ENCODE results near the gene CEP89.

DNA sequence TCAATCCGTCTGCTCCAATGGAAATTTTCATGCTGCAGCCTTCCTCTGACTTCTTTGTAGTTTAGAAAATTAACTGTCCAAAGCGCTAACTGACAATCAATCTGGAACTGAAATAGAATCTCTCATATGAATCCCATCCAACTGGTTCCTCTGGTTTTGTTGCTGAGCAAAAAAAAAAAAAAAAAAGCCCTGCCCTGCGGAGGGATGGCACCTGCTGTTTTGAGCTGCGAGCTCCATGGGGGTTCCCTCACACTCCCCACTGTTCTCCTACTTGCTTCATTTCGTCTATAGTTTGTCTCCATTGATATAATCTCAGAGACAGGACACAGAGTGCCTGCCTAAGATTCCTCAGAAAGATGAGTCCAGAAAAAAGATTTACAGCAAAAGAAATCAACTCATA, 33.7 kb upstream of the CEP89 start:
- TF ChIP-seq JAZF1 (CRISPR knock-in tag; IDR thresholded peaks at IDR 0.05), result no peak
- TF ChIP-seq, protein P1, sequence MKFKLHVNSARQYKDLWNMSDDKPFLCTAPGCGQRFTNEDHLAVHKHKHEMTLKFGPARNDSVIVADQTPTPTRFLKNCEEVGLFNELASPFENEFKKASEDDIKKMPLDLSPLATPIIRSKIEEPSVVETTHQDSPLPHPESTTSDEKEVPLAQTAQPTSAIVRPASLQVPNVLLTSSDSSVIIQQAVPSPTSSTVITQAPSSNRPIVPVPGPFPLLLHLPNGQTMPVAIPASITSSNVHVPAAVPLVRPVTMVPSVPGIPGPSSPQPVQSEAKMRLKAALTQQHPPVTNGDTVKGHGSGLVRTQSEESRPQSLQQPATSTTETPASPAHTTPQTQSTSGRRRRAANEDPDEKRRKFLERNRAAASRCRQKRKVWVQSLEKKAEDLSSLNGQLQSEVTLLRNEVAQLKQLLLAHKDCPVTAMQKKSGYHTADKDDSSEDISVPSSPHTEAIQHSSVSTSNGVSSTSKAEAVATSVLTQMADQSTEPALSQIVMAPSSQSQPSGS (CRISPR knock-in tag; IDR thresholded peaks at IDR 0.05; ENCODE audit: borderline replicate concordance, low read depth), result no peak
- TF ChIP-seq, protein P2, sequence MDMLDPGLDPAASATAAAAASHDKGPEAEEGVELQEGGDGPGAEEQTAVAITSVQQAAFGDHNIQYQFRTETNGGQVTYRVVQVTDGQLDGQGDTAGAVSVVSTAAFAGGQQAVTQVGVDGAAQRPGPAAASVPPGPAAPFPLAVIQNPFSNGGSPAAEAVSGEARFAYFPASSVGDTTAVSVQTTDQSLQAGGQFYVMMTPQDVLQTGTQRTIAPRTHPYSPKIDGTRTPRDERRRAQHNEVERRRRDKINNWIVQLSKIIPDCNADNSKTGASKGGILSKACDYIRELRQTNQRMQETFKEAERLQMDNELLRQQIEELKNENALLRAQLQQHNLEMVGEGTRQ (CRISPR knock-in tag; IDR thresholded peaks at IDR 0.05), result no peak
- no peak for TF ChIP-seq ZNF396 (CRISPR knock-in tag; IDR thresholded peaks at IDR 0.05; ENCODE audit: borderline replicate concordance)
- TF ChIP-seq, protein P3, sequence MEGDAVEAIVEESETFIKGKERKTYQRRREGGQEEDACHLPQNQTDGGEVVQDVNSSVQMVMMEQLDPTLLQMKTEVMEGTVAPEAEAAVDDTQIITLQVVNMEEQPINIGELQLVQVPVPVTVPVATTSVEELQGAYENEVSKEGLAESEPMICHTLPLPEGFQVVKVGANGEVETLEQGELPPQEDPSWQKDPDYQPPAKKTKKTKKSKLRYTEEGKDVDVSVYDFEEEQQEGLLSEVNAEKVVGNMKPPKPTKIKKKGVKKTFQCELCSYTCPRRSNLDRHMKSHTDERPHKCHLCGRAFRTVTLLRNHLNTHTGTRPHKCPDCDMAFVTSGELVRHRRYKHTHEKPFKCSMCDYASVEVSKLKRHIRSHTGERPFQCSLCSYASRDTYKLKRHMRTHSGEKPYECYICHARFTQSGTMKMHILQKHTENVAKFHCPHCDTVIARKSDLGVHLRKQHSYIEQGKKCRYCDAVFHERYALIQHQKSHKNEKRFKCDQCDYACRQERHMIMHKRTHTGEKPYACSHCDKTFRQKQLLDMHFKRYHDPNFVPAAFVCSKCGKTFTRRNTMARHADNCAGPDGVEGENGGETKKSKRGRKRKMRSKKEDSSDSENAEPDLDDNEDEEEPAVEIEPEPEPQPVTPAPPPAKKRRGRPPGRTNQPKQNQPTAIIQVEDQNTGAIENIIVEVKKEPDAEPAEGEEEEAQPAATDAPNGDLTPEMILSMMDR (IDR thresholded peaks at IDR 0.05), result no peak
- TF ChIP-seq, protein P4, sequence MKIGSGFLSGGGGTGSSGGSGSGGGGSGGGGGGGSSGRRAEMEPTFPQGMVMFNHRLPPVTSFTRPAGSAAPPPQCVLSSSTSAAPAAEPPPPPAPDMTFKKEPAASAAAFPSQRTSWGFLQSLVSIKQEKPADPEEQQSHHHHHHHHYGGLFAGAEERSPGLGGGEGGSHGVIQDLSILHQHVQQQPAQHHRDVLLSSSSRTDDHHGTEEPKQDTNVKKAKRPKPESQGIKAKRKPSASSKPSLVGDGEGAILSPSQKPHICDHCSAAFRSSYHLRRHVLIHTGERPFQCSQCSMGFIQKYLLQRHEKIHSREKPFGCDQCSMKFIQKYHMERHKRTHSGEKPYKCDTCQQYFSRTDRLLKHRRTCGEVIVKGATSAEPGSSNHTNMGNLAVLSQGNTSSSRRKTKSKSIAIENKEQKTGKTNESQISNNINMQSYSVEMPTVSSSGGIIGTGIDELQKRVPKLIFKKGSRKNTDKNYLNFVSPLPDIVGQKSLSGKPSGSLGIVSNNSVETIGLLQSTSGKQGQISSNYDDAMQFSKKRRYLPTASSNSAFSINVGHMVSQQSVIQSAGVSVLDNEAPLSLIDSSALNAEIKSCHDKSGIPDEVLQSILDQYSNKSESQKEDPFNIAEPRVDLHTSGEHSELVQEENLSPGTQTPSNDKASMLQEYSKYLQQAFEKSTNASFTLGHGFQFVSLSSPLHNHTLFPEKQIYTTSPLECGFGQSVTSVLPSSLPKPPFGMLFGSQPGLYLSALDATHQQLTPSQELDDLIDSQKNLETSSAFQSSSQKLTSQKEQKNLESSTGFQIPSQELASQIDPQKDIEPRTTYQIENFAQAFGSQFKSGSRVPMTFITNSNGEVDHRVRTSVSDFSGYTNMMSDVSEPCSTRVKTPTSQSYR (CRISPR knock-in tag; IDR thresholded peaks at IDR 0.05), result no peak
- TF ChIP-seq, protein P5, sequence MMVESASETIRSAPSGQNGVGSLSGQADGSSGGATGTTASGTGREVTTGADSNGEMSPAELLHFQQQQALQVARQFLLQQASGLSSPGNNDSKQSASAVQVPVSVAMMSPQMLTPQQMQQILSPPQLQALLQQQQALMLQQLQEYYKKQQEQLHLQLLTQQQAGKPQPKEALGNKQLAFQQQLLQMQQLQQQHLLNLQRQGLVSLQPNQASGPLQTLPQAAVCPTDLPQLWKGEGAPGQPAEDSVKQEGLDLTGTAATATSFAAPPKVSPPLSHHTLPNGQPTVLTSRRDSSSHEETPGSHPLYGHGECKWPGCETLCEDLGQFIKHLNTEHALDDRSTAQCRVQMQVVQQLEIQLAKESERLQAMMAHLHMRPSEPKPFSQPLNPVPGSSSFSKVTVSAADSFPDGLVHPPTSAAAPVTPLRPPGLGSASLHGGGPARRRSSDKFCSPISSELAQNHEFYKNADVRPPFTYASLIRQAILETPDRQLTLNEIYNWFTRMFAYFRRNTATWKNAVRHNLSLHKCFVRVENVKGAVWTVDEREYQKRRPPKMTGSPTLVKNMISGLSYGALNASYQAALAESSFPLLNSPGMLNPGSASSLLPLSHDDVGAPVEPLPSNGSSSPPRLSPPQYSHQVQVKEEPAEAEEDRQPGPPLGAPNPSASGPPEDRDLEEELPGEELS (CRISPR knock-in tag; IDR thresholded peaks at IDR 0.05), result no peak
- no peak for TF ChIP-seq PRRX2 (CRISPR knock-in tag; IDR thresholded peaks at IDR 0.05)
- TF ChIP-seq, protein P6, sequence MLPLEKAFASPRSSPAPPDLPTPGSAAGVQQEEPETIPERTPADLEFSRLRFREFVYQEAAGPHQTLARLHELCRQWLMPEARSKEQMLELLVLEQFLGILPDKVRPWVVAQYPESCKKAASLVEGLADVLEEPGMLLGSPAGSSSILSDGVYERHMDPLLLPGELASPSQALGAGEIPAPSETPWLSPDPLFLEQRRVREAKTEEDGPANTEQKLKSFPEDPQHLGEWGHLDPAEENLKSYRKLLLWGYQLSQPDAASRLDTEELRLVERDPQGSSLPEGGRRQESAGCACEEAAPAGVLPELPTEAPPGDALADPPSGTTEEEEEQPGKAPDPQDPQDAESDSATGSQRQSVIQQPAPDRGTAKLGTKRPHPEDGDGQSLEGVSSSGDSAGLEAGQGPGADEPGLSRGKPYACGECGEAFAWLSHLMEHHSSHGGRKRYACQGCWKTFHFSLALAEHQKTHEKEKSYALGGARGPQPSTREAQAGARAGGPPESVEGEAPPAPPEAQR (CRISPR knock-in tag; IDR thresholded peaks at IDR 0.05), result no peak
- TF ChIP-seq, protein P7, sequence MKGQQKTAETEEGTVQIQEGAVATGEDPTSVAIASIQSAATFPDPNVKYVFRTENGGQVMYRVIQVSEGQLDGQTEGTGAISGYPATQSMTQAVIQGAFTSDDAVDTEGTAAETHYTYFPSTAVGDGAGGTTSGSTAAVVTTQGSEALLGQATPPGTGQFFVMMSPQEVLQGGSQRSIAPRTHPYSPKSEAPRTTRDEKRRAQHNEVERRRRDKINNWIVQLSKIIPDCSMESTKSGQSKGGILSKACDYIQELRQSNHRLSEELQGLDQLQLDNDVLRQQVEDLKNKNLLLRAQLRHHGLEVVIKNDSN (CRISPR knock-in tag; IDR thresholded peaks at IDR 0.05), result no peak
- TF ChIP-seq, protein P8, sequence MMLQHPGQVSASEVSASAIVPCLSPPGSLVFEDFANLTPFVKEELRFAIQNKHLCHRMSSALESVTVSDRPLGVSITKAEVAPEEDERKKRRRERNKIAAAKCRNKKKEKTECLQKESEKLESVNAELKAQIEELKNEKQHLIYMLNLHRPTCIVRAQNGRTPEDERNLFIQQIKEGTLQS (CRISPR knock-in tag; conservative IDR thresholded peaks at IDR 0.05), result no peak
- TF ChIP-seq, protein P9, sequence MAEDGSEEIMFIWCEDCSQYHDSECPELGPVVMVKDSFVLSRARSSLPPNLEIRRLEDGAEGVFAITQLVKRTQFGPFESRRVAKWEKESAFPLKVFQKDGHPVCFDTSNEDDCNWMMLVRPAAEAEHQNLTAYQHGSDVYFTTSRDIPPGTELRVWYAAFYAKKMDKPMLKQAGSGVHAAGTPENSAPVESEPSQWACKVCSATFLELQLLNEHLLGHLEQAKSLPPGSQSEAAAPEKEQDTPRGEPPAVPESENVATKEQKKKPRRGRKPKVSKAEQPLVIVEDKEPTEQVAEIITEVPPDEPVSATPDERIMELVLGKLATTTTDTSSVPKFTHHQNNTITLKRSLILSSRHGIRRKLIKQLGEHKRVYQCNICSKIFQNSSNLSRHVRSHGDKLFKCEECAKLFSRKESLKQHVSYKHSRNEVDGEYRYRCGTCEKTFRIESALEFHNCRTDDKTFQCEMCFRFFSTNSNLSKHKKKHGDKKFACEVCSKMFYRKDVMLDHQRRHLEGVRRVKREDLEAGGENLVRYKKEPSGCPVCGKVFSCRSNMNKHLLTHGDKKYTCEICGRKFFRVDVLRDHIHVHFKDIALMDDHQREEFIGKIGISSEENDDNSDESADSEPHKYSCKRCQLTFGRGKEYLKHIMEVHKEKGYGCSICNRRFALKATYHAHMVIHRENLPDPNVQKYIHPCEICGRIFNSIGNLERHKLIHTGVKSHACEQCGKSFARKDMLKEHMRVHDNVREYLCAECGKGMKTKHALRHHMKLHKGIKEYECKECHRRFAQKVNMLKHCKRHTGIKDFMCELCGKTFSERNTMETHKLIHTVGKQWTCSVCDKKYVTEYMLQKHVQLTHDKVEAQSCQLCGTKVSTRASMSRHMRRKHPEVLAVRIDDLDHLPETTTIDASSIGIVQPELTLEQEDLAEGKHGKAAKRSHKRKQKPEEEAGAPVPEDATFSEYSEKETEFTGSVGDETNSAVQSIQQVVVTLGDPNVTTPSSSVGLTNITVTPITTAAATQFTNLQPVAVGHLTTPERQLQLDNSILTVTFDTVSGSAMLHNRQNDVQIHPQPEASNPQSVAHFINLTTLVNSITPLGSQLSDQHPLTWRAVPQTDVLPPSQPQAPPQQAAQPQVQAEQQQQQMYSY (CRISPR knock-in tag; IDR thresholded peaks at IDR 0.05), result no peak
